IMR-90 (cell line): Measurements from ENCODE around the gene ELAVL1.

Source experiments
- CEBPB ChIP-seq: IDR thresholded peaks from 2 replicates; pipeline ENCODE4 v1.6.1; 2012; ENCODE audit warnings: low read depth, low read length, improper control_type of control experiment
- MAFK ChIP-seq: IDR thresholded peaks from 2 replicates; pipeline ENCODE4 v1.6.1; 2012; ENCODE audit warnings: low read depth, low read length, improper control_type of control experiment
- POLR2A ChIP-seq: IDR thresholded peaks from 2 replicates; pipeline ENCODE4 v1.6.1; 2012; ENCODE audit warnings: mild to moderate bottlenecking, low read depth, low read length
- RAD21 ChIP-seq: IDR thresholded peaks from 2 replicates; pipeline ENCODE4 v1.6.1; 2012; ENCODE audit warnings: low read length, improper control_type of control experiment
- RCOR1 ChIP-seq: IDR thresholded peaks from 2 replicates; pipeline ENCODE4 v1.6.1; 2012; ENCODE audit warnings: mild to moderate bottlenecking, low read length, improper control_type of control experiment; ENCODE audit not compliant: insufficient replicate concordance
- SMC3 ChIP-seq: fragments of 150-350 bp; IDR thresholded peaks from 2 replicates; pipeline ENCODE4 v1.6.1; 2016; ENCODE audit warnings: low read depth, mild to moderate bottlenecking, antibody characterized with exemption, low read length, moderate library complexity
- TF ChIP-seq, protein P1 (sequence below): conservative IDR thresholded peaks from 2 replicates; pipeline ENCODE4 v1.5.1; 2012; ENCODE audit warnings: mild to moderate bottlenecking, low read depth, low read length, improper control_type of control experiment

DNA sequence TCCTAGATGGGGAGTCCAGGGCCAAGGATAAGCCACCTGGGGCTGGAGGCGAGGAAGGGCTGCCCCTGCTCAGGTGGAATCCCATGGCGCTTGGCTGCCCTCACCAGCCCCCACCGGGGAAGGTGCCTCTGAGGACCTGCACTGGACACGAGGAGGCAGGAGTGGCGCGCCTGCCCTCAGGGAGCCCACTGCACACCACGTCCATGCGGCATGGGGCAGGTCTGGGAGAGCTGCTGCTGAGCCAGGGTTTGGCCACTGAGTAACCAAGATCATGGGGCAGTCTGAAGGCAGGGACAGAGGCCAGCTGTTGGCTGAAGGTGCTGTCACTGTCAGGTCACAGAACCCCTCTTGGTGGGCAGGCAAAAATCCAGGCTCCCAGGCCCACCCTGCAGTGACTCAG, 25.9 kb downstream of the ELAVL1 start:
- TF ChIP-seq POLR2A, result no peak
- TF ChIP-seq, protein P1, sequence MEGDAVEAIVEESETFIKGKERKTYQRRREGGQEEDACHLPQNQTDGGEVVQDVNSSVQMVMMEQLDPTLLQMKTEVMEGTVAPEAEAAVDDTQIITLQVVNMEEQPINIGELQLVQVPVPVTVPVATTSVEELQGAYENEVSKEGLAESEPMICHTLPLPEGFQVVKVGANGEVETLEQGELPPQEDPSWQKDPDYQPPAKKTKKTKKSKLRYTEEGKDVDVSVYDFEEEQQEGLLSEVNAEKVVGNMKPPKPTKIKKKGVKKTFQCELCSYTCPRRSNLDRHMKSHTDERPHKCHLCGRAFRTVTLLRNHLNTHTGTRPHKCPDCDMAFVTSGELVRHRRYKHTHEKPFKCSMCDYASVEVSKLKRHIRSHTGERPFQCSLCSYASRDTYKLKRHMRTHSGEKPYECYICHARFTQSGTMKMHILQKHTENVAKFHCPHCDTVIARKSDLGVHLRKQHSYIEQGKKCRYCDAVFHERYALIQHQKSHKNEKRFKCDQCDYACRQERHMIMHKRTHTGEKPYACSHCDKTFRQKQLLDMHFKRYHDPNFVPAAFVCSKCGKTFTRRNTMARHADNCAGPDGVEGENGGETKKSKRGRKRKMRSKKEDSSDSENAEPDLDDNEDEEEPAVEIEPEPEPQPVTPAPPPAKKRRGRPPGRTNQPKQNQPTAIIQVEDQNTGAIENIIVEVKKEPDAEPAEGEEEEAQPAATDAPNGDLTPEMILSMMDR, result no peak
- no peak for TF ChIP-seq CEBPB
- TF ChIP-seq RCOR1, result no peak
- TF ChIP-seq SMC3, result no peak
- TF ChIP-seq RAD21, result no peak
- no peak for TF ChIP-seq MAFK
